ENCODE results near the gene B3GALNT2.

The B3GALNT2 gene

GRCh38 chr1:235408503-235408960 lies 95.7 kb downstream of the B3GALNT2 start:
- DNase-seq: no peak

GRCh38 chr1:235407419-235407818 lies 96.8 kb downstream of the B3GALNT2 start:
- no peak for DNase-seq

GRCh38 chr1:235404190-235404589 lies 100.1 kb downstream of the B3GALNT2 start:
- DNase-seq: no peak

- no peak for DNase-seq
Observed at GRCh38 chr1:235403593-235403992, 100.7 kb downstream of the B3GALNT2 start.

GRCh38 chr1:235402457-235403200 lies 101.6 kb downstream of the B3GALNT2 start:
- no peak for DNase-seq

- DNase-seq: no peak
Observed at GRCh38 chr1:235401251-235401650, 103.0 kb downstream of the B3GALNT2 start.

Measured in T-helper 1 cell (primary cell).